Measurements from ENCODE around the gene SLC7A6OS.
A peak's percentile ranks its signal among the peaks of the same experiment; 100 is the strongest.

The SLC7A6OS gene

DNA sequence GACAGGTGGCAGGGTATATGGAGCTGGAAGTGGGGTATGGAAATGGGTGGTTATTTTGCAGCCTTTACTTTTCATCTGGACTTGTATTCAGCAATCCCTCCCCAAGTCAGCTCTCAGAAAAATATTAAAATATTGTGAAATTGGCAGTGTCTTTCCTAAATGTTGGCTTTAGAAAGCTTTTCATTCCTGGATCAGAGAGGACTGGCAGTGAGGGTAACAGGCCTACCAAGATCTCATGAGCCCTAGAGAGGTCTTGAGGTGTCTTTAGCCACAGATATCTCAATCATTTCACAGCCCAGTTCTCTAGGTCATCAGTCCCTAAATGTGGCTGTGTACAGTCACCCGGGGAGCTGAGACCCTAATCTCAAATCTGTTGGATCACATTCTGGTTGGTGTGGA, 22.5 kb downstream of the SLC7A6OS start:
- H3K4me3 ChIP-seq (ENCODE audit: low read depth, low read length): no peak overlapping the region
- in situ Hi-C loops (cut with HindIII; ENCODE audit: low sequenced_read_pairs): no loop called here
- TF ChIP-seq, protein P1, sequence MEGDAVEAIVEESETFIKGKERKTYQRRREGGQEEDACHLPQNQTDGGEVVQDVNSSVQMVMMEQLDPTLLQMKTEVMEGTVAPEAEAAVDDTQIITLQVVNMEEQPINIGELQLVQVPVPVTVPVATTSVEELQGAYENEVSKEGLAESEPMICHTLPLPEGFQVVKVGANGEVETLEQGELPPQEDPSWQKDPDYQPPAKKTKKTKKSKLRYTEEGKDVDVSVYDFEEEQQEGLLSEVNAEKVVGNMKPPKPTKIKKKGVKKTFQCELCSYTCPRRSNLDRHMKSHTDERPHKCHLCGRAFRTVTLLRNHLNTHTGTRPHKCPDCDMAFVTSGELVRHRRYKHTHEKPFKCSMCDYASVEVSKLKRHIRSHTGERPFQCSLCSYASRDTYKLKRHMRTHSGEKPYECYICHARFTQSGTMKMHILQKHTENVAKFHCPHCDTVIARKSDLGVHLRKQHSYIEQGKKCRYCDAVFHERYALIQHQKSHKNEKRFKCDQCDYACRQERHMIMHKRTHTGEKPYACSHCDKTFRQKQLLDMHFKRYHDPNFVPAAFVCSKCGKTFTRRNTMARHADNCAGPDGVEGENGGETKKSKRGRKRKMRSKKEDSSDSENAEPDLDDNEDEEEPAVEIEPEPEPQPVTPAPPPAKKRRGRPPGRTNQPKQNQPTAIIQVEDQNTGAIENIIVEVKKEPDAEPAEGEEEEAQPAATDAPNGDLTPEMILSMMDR (IDR thresholded peaks at IDR 0.05; ENCODE audit: low read depth, low read length): no peak
- no peak for DNase-seq (ENCODE audit: low read depth, low spot score)

DNA sequence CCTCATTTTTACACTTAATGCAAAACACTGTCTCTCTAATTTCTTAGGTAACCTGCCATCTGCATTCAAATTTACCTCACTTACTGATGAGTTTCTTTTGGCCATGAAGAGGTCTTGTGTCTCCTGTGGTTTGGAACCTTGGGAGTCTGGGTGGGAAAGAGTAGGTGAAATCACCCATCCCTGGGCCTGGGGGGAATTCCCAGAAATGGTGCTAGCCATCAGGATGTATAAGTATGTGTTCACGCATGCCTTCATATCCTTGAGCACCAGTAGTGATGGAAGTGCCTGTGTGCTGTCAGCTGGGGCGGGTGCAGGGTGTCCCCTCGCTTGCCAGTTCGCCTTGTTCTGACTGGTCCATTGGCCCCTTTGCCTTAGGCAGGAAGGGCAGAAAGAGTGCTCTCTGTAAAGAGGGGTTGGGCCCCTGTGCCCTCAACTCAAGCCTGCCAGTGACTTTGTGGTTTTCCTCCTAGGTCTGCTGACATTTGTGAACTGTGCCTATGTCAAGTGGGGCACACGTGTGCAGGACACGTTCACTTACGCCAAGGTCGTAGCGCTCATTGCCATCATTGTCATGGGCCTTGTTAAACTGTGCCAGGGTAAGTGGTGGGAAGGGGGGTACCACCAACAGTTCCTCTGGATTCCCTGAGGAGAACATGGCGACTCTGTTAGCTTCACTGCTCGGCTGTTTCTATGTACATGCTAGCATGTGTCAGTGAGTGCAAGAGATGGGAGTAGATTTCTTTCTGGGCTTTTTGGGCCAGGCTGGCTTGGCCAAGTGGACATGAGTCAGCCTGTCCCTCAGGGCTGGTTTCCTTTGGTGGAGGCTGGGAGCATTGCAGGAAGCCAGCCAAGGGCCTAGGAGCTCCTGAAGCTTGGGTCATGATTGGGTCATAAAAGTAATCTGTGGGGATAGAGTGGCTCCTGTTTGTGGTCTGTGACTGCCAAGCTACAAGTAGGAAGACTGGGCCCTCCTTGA, 23.2 kb downstream of the SLC7A6OS start:
- TF ChIP-seq, protein P1 (IDR thresholded peaks at IDR 0.05; ENCODE audit: low read depth, low read length): no peak
- in situ Hi-C loops (cut with HindIII; ENCODE audit: low sequenced_read_pairs): no loop called here
- H3K4me3 ChIP-seq (ENCODE audit: low read depth, low read length): no peak overlapping the region
- peak; percentile 73 for DNase-seq (ENCODE audit: low read depth, low spot score)

DNA sequence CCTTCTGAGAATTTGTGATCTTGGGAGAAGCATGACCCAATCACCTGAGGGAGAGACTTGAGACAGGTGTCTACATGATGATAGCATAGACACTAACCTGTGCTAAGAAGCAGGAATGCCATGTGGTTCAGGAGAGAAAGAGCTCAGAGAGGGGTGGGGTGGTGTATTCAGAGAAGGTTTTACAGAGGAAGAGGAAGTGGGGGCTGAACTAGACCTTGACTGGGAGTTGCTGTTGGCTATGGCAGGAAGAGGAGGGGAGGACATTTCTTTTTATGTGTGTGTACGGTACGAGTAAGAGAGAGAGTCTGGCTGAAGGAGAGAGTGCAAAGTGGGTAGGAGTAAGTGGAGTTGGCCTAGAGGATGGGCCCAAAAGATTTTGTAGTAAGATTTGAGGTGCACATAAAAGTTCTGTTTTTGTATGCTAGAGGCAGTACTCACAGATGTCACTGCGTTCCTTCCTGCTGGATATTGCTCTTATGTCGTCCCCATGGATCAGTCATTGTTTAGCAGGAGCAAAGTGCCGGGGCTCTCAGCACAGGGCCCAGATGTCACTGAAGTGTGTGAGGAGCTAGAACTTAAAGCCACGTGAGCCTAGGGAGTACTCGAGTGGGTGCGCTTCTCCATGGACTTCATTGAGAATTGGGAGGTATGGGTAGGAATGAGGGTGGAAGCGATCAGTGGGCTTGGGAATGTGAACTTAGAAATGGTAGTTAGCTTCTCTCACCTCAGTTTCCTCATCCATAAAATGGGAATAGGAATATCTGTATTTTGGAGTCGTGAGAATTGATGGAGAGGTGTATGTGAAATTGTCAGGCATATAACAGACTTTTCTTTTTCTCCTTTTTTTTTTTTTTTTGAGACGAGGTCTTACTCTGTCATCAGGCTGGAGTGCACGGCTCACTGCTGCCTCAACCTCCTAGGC, 24.3 kb downstream of the SLC7A6OS start:
- TF ChIP-seq, protein P1 (IDR thresholded peaks at IDR 0.05; ENCODE audit: low read depth, low read length): no peak
- DNase-seq (ENCODE audit: low read depth, low spot score): no peak
- in situ Hi-C loops (cut with HindIII; ENCODE audit: low sequenced_read_pairs): no loop called here
- no peak overlapping the region for H3K4me3 ChIP-seq (ENCODE audit: low read depth, low read length)

DNA sequence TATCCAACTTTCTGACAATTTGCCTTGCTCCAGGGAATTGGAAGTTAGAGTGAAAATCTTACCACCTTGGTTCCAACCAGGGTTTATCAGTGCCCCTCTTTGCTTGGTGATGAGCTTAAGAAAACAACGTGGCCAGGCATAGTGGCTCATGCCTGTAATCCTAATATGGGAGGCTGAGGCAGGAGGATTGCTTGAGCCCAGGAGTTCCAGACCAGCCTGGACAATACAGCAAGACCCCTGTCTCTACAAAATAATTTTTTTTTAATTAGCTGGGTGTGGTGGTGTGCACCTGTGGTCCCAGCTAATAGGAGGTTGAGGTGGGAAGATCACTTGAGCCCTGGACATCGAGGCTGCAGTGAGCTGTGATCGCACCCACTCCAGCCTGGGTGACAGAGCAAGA, 25.1 kb downstream of the SLC7A6OS start:
- no peak overlapping the region for H3K4me3 ChIP-seq (ENCODE audit: low read depth, low read length)
- DNase-seq (ENCODE audit: low read depth, low spot score): no peak
- TF ChIP-seq, protein P1 (IDR thresholded peaks at IDR 0.05; ENCODE audit: low read depth, low read length): no peak
- in situ Hi-C loops (cut with HindIII; ENCODE audit: low sequenced_read_pairs): no loop called here

DNA sequence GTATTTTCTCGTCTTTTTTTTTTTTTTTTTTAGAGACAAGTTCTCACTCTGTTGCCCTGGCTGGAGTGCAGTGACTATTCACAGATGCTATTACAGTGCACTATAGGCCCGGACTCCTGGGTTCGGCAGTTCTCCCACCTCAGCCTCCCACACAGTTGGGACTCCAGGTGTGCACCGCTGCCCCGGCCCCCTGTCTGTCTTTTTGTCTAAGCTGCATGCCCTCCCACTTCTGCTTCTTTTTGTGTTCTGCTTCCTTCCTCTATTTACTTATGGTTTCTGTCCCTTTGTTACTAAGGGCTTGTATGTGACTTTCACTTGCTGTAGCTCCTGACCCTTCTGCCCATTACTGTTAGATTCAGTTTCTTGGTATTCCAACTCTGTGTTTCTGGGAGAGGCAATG, 25.9 kb downstream of the SLC7A6OS start:
- in situ Hi-C loops (cut with HindIII; ENCODE audit: low sequenced_read_pairs): no loop called here
- H3K4me3 ChIP-seq (ENCODE audit: low read depth, low read length): no peak overlapping the region
- TF ChIP-seq, protein P1 (IDR thresholded peaks at IDR 0.05; ENCODE audit: low read depth, low read length): no peak
- DNase-seq (ENCODE audit: low read depth, low spot score): no peak

DNA sequence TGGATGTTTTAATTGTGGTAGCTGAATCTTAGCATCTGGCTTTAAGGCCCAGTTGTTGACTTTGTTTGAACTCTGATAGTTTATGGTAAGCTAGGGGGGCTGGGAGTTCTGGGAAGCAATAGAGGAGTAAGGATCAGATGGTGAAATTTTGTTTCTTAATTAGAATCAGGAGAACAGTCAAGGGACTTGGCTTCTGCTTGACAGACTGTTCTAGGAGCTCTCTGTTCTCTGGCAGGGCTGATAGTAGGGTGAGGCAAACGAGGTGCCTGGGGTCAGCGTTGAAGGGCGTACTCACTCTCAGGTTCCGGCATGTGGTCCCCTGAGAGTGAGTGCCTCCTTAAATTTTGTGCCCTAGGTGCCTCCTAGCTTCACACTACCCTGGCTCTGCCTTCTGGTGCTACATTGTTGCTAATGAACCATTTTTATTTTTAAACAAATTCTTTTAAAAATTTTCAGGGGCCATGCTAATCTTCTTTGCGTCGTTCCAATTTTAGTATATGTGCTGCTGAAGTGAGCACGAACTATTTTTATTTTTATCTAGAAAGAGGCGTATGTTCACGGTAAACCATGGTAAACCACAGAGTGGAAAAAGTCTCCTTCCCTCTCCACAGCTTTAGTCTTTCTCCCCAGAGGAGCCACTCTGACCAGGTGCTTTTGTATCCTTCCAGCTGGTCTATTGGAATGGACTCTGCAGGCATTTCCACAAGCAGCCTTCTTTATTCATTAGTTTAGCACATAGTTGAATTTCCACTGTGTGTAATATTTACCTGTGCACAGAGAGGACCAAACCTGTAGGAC, 26.7 kb downstream of the SLC7A6OS start:
- in situ Hi-C loops (cut with HindIII; ENCODE audit: low sequenced_read_pairs): no loop called here
- no peak for DNase-seq (ENCODE audit: low read depth, low spot score)
- H3K4me3 ChIP-seq (ENCODE audit: low read depth, low read length): no peak overlapping the region
- TF ChIP-seq, protein P1 (IDR thresholded peaks at IDR 0.05; ENCODE audit: low read depth, low read length): no peak
